ENCODE data around the gene CLEC5A.

DNA sequence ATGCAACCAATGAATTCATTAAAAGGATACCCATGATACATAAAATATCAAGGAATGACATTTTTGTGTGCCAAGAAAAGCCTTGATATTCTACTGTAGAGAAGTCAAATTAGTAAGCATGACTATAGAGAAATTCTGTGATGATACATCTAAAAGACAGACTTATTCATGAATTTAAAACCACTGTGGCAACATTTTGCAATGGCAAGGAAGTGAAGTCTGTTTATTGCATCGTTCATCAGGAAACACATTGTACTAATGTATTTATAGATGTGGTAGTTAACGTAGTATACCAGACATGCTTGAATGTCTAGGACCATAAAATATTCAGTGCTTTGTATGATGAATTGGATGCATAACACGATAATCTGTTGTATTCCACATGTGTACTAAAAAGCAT lies 9.3 kb upstream of the CLEC5A start:
- no peak for TF ChIP-seq GATA2 (IDR thresholded peaks at IDR 0.05; ENCODE audit: low read depth, low read length)
- TF ChIP-seq GATA3 (IDR thresholded peaks at IDR 0.05; ENCODE audit: low read depth, low read length): no peak
